ENCODE measurements around the gene SLC49A3. TPM values are rescaled to one million over a fixed set of nuclear protein-coding genes. Genes with fewer than 3 reads are reported as not detected.

The SLC49A3 gene
- total RNA-seq, 1 experiment from 2014 or later, result 6.9 TPM

GRCh38 chr4:733631-733980 is 44.7 kb upstream of the SLC49A3 start:
- H4K20me1 ChIP-seq (ENCODE audit: control insufficient read depth, insufficient read depth, insufficient read length), result peaks cover 2% of the 10 kb centered on the region
- no peak overlapping the region for H3K23ac ChIP-seq (ENCODE audit: insufficient read length, low read depth, low read length)
- no peak overlapping the region for H2AK5ac ChIP-seq (ENCODE audit: insufficient read length, low read length)
- WGBS (ENCODE audit: extremely low coverage, insufficient read length, low lambda C conversion rate), result no CpG with 5 or more reads among the region's 18 CpGs
- H2BK15ac ChIP-seq (ENCODE audit: low read depth, low read length), result no peak overlapping the region
- no peak overlapping the region for H4K91ac ChIP-seq (ENCODE audit: insufficient read length, low read depth, low read length)
- no peak for DNase-seq
- H3K9me3 ChIP-seq (ENCODE audit: control insufficient read depth, low read depth, low read length), result no peaks in the 10 kb centered on the region
- no peak overlapping the region for H3K56ac ChIP-seq (ENCODE audit: insufficient read length, low read depth, low read length)
- H2BK5ac ChIP-seq (ENCODE audit: insufficient read length, low read length), result no peak overlapping the region
- H3K4me2 ChIP-seq (ENCODE audit: insufficient read depth, insufficient read length, low read length), result no peak overlapping the region
- H2BK120ac ChIP-seq (ENCODE audit: low read depth, low read length, poor library complexity, severe bottlenecking), result no peak overlapping the region
- H3K79me1 ChIP-seq (ENCODE audit: insufficient read depth, low read depth, low read length, poor library complexity, severe bottlenecking), result no peaks in the 10 kb centered on the region
- no peak overlapping the region for H4K5ac ChIP-seq (ENCODE audit: insufficient read length, low read depth, low read length)
- no peak overlapping the region for H3K18ac ChIP-seq (ENCODE audit: insufficient read length, low read depth, low read length)
- no peak overlapping the region for H3T11ph ChIP-seq (ENCODE audit: low read length)
- Mint-ChIP-seq H3K36me3 (ENCODE audit: insufficient read depth in 1 of 3, low read depth in 3 of 3) (peaks cover 31 to 60% (median 56%) of the 10 kb centered on the region in 3 experiments), H3K27ac (no peak overlapping the region), H3K9me3 (no peaks in the 10 kb centered on the region), H3K4me3 (no peak overlapping the region), H3K27me3 (ENCODE audit: low read depth) (no peaks in the 10 kb centered on the region), H3K4me1 (no peaks in the 10 kb centered on the region)
- no peaks in the 10 kb centered on the region for H3K23me2 ChIP-seq (ENCODE audit: insufficient read length, low read depth, low read length, poor library complexity, severe bottlenecking)
- no peak overlapping the region for H3K14ac ChIP-seq (ENCODE audit: insufficient read depth, low read length)
- H3K9ac ChIP-seq (ENCODE audit: extremely low read depth, insufficient read length, low read length), result no peak overlapping the region
- H3K27ac ChIP-seq (ENCODE audit: insufficient read length, low read depth, low read length), result no peak overlapping the region
- TF ChIP-seq, protein P1, sequence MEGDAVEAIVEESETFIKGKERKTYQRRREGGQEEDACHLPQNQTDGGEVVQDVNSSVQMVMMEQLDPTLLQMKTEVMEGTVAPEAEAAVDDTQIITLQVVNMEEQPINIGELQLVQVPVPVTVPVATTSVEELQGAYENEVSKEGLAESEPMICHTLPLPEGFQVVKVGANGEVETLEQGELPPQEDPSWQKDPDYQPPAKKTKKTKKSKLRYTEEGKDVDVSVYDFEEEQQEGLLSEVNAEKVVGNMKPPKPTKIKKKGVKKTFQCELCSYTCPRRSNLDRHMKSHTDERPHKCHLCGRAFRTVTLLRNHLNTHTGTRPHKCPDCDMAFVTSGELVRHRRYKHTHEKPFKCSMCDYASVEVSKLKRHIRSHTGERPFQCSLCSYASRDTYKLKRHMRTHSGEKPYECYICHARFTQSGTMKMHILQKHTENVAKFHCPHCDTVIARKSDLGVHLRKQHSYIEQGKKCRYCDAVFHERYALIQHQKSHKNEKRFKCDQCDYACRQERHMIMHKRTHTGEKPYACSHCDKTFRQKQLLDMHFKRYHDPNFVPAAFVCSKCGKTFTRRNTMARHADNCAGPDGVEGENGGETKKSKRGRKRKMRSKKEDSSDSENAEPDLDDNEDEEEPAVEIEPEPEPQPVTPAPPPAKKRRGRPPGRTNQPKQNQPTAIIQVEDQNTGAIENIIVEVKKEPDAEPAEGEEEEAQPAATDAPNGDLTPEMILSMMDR (conservative IDR thresholded peaks at IDR 0.05), result no peak
- no peak overlapping the region for H2BK12ac ChIP-seq (ENCODE audit: insufficient read length, low read depth, low read length)
- peaks cover 2% of the 10 kb centered on the region; the same call in 1 of the 2 replicates for H3K79me2 ChIP-seq (ENCODE audit: insufficient read depth, low read length)
- no peaks in the 10 kb centered on the region for H3K27me3 ChIP-seq (ENCODE audit: insufficient read depth, low read length)
- H2AFZ ChIP-seq (ENCODE audit: low read length), result no peak overlapping the region
- no peak overlapping the region for H4K8ac ChIP-seq (replicated peaks; ENCODE audit: insufficient read length, low read depth, low read length)
- H2BK20ac ChIP-seq (ENCODE audit: low read depth, low read length, poor library complexity, severe bottlenecking), result no peak overlapping the region
- no peak overlapping the region for H3K4ac ChIP-seq (ENCODE audit: low read depth, low read length)
- H3K4me1 ChIP-seq (ENCODE audit: insufficient read depth, low read length), result no peaks in the 10 kb centered on the region
